GM19395 (cell line): ENCODE results near the gene CNST.

ENCODE experiments used
- ATAC-seq: cut with Tn5 transposase; IDR thresholded peaks from one replicate; pipeline ENCODE4 v1.9.1; 2021; ENCODE audit warnings: mild to moderate bottlenecking, moderate library complexity; ENCODE audit not compliant: unreplicated experiment

The CNST gene

GRCh38 chr1:246566128-246566812 lies at the start of gene CNST, which contains the start of gene TFB2M:
TSS of gene CNST (plus strand) at chr1:246566456. CDS start at chr1:246591563, 25,107 bp downstream.
TSS of gene TFB2M (minus strand) at chr1:246566261. CDS start at chr1:246566138, 123 bp downstream.
- peak; percentile 93 for ATAC-seq

- no peak for ATAC-seq
These were observed 48.9 kb upstream of the CNST start for GRCh38 chr1:246517391-246517790.

- ATAC-seq, result no peak
These were observed 47.6 kb upstream of the CNST start for GRCh38 chr1:246518456-246519205.

- ATAC-seq, result no peak
These were observed 46.7 kb upstream of the CNST start for GRCh38 chr1:246519514-246519913.

- no peak for ATAC-seq
These were observed 39.9 kb upstream of the CNST start for GRCh38 chr1:246526380-246526779.

GRCh38 chr1:246526915-246527314 lies 39.3 kb upstream of the CNST start:
- no peak for ATAC-seq

GRCh38 chr1:246527402-246528088 lies 38.7 kb upstream of the CNST start:
- ATAC-seq, result peak; percentile 87

GRCh38 chr1:246528933-246529731 lies 37.1 kb upstream of the CNST start:
- ATAC-seq, result no peak

- no peak for ATAC-seq
These were observed 35.8 kb upstream of the CNST start for GRCh38 chr1:246530482-246530881.

- no peak for ATAC-seq
These were observed 33.7 kb upstream of the CNST start for GRCh38 chr1:246532519-246532918.

- no peak for ATAC-seq
These were observed 32.8 kb upstream of the CNST start for GRCh38 chr1:246533371-246533905.

GRCh38 chr1:246534114-246534513 lies 32.1 kb upstream of the CNST start:
- ATAC-seq, result no peak

GRCh38 chr1:246537441-246537840 lies 28.8 kb upstream of the CNST start:
- no peak for ATAC-seq

- ATAC-seq, result no peak
These were observed 28.4 kb upstream of the CNST start for GRCh38 chr1:246537887-246538286.

GRCh38 chr1:246540738-246541491 lies 25.3 kb upstream of the CNST start:
- ATAC-seq, result no peak

- ATAC-seq, result no peak
These were observed 22.3 kb upstream of the CNST start for GRCh38 chr1:246544001-246544400.

GRCh38 chr1:246549665-246550064 lies 16.6 kb upstream of the CNST start:
- no peak for ATAC-seq

GRCh38 chr1:246550402-246550801 lies 15.9 kb upstream of the CNST start:
- no peak for ATAC-seq

- ATAC-seq, result no peak
These were observed 14.1 kb upstream of the CNST start for GRCh38 chr1:246552110-246552509.

- ATAC-seq, result no peak
These were observed 12.1 kb upstream of the CNST start for GRCh38 chr1:246554201-246554600.
